A172 (cell line): Measurements from ENCODE around the gene NFYA. TPM values are rescaled to one million over a fixed set of nuclear protein-coding genes. Genes with fewer than 3 reads are reported as not detected.
A peak's percentile ranks its signal among the peaks of the same experiment; 100 is the strongest.

Source experiments
- DNase-seq: peaks from one replicate; pipeline ENCODE4 v3.0.0-alpha.2; 2015; ENCODE audit warnings: low spot score
- total RNA-seq: library from RNA; depleted of rRNA; stranded (reverse); fragments of >200 nt; shearing (Covaris generic); gene quantifications from 2 replicates; pipeline ENCODE4 v1.2.3, GENCODE V29; 2014; rRNA removed

Gene NFYA
- total RNA-seq = 12.9 and 15.4 TPM in 2 replicates

DNA sequence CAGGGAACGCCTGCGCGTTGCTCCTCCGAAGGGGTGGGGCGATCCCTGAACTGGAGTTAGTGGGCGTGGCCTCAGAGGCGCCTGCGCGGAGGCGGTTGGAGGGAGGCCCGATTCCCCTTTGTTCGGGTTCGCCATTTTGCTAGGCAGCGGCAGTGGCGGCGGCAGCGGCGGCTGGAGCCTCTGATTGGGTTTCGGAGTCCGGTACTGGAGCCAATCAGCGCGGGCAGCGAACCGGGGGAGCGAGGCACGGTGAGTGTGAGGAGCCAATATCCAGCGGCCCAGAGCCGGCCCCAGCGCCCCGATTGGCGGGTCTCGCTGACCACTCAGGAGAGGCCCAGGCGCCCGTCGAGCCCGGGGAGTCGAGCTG, at the start of gene NFYA:
NFYA (plus strand) TSS at position 139 of the 367 bp plus-strand sequence. CDS start 6,116 bp downstream, outside the sequence.
- DNase-seq = no peak

DNA sequence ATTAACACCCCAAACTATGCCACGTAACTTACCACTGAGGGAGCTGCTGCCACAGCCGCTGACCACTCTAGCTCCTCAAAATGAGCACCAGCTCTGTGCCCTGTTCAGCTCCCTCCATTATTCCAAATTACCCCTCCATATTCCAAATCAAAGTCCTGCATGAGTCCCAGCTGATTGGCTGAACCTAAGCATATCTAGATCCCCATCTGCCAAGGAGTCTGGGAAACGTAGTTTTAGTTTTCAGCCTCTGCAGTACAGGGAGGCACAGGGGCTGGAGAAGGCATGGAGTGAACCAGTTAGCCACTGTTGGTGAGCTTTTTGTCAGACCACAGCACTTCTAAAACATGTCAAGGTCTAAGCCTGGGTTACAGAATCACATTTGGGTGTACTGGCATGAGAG, 49.7 kb upstream of the NFYA start:
- DNase-seq = no peak

DNA sequence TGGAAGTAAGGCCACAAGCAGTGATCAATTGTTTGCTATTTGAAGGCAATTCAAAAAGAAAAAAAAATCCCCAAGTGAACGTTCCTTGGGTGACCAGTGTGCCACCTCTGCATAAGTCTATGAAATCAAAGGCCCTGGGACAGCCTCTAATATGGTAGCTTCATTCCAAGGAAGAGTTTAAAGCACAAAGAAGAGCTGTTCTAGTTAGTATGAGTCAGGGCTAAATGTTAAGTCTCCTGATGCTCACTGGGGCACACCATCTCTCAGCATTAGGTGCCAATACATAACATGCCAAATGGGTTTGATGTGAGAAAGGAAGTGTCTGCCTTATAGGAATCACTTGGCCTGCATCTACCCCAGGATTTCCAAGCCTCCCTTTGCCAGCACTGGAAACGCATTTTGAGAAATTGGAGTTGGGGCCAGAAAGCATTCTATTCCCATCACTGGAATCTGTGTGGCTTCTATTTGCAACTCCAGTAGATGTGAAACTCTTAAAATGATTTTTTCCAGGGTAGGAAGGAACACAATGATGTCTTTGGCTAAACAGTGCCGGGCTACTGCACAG, 46.7 kb upstream of the NFYA start:
- no peak for DNase-seq

DNA sequence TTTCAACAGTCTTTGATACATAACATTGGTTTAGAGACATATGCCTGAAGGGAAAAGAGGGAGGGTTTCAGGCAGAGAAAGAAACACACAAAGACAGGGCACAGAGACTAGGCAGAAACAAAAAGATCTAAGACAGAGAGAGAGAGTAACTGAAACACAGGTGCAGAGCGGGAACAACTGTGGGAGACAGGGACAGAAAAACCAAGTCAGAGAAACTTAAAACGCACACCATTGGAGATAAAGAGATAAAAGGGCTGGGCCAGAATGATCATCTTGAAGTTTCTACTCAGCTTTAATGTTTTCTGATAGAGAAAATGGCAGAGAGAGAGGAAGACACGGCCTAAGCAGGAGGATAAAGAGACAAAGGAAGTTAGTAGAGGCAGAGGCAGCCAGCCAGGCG, 45.5 kb upstream of the NFYA start:
- no peak for DNase-seq

- DNase-seq = peak; percentile 69
These were observed 44.8 kb upstream of the NFYA start for GRCh38 chr6:41027799-41028560.

- DNase-seq = no peak
These were observed 44.0 kb upstream of the NFYA start for GRCh38 chr6:41028561-41029412.

GRCh38 chr6:41032830-41033229, 39.9 kb upstream of the NFYA start:
- no peak for DNase-seq

GRCh38 chr6:41033776-41034175, 39.0 kb upstream of the NFYA start:
- no peak for DNase-seq

- DNase-seq = peak; percentile 44
These were observed 36.6 kb upstream of the NFYA start for GRCh38 chr6:41036186-41036585.

DNA sequence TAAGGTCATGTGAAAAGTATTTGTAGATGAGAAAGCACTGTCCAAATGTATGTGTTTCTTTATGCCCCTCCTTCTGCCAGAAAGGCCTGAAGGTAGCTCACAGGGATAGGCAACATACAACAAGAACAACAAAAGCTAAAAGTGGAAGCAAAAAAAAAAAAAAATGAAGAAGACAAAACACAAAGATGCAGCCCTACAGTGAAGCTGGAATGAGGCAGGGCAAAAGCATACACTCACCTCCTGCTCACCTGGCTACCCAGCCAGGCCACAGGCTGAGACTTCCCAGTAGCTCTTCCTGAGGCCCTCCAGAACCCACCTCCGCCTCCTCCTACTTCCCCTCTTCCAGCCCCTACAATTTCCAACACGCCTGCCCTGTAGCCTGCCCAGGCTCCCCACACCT, 36.2 kb upstream of the NFYA start:
- no peak for DNase-seq

DNA sequence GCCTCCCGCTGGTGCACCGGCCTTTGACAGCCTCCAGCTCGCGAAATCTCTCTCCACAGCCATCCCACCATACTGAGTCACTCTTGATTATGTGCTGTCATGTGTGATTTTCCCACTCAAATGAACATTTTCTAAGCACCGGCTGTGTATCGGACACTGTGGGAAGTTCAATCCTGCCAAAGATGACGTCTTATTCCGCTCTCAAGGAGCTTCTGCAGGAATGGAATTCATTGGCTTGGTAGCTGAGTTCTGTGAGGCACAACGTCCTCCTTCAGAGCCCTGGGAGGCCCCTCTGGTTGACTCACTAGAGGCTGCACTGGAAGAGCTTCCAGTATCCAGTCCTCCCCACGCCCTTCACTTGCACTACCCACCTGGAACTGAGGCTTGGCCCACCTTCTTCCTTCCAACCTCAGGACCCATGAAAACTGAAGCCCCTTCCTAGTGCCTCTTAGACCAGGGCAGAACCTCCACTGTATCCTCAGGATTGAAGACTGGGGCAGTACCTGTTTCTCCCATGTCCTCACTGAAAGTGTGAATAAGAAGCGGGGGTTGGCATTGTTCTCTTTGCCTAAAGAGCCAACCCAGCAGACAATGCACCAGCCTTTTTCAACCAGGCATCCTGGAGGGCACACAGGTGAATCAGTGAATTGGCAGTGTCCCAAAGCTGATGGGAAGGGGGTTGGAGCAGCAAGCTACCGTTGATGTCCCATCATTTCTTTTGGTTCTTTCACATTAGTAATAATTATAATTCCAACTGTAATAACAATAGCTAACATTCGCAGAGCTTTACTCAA, 35.5 kb upstream of the NFYA start:
- no peak for DNase-seq

DNA sequence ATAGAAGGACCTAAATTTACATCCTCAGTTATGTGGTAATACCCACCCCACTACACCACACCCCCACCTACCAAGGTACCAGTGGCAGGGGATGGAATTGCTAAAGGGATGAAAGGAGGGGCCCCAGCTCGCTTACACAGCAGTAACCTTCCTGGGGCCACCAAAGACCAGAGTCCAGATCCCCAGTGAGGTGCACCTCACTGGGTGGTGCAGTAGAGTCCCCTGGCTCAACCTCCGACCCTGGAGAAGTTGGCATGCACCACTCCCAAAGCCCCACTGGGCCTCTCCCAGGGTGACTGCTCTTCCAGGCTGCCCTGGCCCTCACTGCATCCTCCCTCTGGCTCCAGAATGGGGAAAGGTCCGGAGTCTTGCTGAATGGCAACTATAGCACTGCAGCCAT, 34.6 kb upstream of the NFYA start:
- no peak for DNase-seq

DNA sequence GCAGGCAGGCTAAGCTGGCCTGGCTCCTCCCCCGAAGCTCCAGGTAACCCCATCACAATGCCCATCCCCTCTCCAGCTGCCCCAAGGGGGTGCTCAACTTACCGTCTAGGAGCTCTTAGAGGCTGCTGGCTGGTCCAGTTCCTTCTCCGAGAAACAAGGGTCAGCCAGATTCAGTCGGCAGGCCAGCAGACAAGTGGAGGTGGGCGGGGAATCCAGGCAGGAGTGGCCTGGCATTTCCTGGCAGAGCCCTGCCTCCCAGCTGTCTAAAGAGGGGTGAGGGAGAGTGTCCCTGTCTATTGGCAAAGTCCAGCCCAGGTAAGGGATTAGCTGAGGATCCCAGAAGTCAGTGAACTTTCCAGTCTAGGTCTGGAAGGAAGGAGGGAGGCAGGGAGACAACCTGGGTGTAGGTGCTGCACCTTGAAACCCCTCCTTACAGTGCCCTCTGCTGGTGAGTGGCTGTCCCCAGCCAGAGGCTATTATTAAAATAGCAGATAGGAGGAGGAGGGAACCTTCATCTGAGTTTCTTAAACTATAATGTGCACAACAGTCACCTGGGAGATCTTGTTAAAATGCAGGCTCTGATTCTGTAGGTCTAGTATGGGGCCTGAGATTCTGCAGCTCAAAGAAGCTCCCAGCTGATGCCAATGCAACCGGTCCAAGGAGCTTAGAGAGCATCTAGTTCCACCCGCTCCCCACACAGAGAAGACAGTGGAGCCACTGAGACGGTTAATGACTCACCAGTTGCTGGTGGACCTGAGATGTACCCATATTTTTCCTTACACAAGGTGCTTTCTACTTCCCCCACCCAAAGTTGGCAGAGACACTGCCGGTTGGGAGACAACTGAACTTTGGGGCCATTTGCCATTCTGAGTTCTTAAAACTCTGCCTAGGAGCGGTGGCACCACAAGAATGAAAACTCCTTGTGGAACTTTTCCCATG, 33.4 kb upstream of the NFYA start, which contains the start of gene UNC5CL:
UNC5CL (minus strand) TSS at position 162 of the 939 bp plus-strand sequence. CDS start 4,147 bp downstream, outside the sequence.
- peak; percentile 33 for DNase-seq

DNA sequence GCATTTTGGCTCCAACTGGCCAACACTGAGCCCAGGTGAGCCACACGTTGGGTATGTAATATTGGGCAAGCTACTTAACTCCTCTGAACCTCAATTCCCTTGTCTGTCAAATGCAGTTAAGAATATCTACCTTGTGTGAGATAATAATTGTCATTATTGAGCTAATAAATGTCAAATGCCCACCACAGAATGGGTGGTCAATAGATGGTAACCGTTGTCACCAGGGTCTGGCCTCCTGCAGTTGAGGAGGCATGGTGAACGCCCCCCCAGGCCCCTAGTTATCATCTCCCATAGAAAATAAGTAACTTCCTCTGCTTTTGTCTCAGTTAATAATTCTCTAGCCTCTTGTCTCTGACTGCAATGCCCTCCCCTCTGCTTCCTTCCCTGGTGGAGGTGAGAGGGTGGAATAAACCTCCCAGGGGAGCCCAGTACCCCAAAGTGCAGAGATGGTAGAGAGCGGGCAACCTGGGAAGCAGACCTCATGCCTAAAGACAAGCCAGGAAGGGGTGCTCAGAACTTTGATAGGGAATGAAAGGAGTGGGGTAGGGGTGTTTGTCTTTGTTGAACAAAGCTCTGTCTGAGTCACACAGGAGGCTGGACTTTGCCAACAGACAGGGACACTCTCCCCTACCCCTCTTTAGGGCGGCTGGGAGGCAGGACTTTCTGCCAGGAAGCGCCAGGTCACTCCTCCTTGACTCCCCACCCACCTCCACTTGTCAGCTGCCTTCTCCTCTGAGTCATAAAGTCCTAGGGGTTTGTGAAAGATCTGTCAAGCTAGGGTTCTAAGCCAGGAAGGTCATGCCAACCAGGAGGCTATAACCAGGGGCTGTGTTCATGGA, 32.5 kb upstream of the NFYA start:
- DNase-seq = peak; percentile 62

GRCh38 chr6:41040940-41041536, 31.7 kb upstream of the NFYA start:
- no peak for DNase-seq

DNA sequence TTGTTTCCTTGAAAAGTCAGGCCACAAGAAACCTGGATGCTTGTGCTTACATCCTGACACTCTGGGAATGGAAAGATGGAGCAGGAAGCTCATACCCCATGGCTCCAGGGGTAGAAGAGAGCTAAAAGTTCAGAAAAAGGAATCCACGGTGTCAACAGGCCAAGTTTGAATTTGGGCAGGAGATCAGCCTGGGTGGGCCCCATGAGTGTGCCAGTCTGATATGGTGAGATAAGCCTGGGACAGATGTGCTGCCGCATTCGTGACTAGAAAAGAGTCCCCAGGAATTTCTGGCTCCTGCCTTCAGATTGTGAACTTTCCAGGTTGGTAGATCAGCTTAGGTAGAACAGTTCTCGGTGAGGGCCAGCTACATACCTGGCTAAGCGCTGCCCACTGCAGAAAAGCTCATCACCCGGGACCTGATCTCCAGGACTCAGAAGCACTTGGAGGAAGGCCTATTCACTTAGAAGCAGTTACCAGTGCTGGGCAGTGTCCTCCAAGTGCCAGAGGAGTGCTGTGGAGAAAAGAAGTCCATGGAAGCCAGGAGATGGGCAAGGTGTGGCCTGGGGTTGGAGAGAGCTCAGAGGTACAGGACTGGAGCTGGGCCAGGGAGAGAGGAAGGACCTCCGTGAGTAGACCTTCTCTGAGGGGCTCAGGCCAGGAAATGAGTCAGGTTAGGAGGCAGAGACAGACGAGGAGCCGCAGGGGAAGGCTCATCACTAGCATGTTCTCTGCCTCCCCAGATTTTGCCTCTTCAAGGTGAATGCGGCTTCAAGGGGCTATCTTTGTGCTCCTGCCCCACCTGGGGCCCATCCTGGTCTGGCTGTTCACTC, 30.3 kb upstream of the NFYA start, which contains the start of gene TSPO2:
TSPO2 (plus strand) TSS at position 242 of the 830 bp plus-strand sequence; CDS start at position 761, 519 bp downstream.
- DNase-seq = no peak

- DNase-seq = no peak
These were observed 29.6 kb upstream of the NFYA start for GRCh38 chr6:41043151-41043550.

DNA sequence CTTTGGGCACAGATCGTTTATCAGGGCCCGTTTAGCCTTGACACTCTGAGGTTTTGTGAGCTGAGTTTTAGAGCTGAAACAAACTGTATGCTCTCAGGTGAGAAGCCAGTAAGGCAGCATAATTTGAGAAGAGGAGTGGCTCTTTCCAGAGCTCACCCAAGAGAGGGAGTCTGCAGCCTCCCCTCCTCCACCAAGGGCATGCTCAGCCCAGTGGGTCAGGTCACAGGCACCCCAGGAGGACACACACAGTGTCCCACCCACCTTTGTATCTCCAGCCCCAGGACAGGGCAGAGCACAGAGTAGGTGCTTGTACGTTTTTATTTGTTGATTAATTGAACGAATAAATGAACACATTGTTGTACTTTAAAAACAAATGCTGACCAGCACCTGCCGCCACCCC, 27.1 kb upstream of the NFYA start:
- DNase-seq = no peak
